ENCODE data around the gene THBS3. TPM values are rescaled to one million over a fixed set of nuclear protein-coding genes. Genes with fewer than 3 reads are reported as not detected.
"Not testable (repeated sequence)": the region's sequence is repeated elsewhere in the genome, so short reads cannot be mapped to it uniquely, and the experiment has no call there.

THBS3 gene
- total and polyA plus RNA-seq, 12 donors, result 3.8 to 23.5 (median 6.4) TPM

DNA sequence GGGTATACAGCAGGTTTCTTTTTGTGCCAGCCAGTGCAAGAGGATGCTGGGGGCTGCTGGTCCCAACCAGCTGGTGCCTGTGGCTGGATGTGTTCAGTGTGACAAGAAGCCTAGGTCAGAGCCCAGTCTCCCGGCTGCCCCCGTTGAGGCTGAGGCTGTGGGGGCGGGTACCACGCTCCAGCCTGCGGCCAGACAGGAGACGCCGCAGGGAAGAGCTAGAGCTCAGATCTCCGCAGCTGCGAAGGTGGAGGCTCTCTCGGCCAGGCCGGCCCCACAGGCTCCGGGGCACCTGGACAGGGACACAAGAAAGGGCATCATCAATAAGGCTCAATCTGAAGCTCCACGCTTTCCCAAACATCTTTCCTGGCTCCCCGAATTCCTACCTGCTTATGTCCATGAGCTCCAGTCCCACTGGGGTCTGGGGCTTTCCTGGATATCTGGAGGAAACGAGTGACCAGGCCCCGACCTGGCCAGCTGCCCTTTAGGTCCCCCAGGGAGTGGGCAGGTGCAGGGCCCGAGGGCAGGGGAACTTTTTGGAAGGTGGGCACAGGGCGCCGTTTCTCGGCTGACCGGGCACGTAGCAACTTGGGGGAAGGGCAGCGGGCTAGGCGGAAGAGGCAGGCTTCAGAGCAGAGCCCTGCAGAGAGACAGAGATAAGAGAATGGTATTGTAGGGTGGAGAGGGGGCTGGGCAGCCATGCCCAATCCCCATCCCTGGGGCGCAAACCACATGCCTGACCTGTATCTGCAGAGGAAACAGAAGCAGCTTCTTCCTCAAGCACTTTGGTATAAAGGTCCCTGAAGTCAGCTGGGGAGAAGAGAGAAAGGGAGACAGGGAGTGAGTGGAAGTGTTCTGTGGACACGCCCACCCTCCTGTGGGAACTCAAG is 40.2 kb upstream of the THBS3 start:
- Histone ChIP-seq H3K27me3 (no peaks in the 10 kb centered on the region), H3K4me1 (peaks cover 4 to 38% (median 22%) of the 10 kb centered on the region in 9 donors), H3K27ac (peak overlapping the region in 1 of 10 donors; percentile 58), H3K9me3 (no peaks in the 10 kb centered on the region), H3K4me3 (no peak overlapping the region), H3K36me3 (peaks cover 0 to 25% (median 4%) of the 10 kb centered on the region in 9 donors)
- DNase-seq (no peak), ATAC-seq (no peak)
- TF ChIP-seq CTCF (IDR thresholded peaks at IDR 0.05), result no peak
- intact Hi-C loops (cut with DNase I), result loop anchor here in 1 of 10 donors (5.0 kb wide), 1 partner anchor 344 kb away; no protein-coding TSS in a partner anchor
- 83 to 84% methylated on average over 26 of the region's 26 CpGs for WGBS, 2 donors

GRCh38 chr1:155246796-155247195 is 39.1 kb upstream of the THBS3 start:
- H3K4me1 ChIP-seq, result peaks cover 4 to 40% (median 23%) of the 10 kb centered on the region in 9 donors
- H3K36me3 ChIP-seq, result peaks cover 0 to 25% (median 4%) of the 10 kb centered on the region in 9 donors
- not testable (repeated sequence) for H3K27me3 ChIP-seq, H3K4me3 ChIP-seq, ATAC-seq, DNase-seq, H3K27ac ChIP-seq, H3K9me3 ChIP-seq
- intact Hi-C loops (cut with DNase I), result loop anchor here in 1 of 10 donors (5.0 kb wide), 1 partner anchor 346 kb away; no protein-coding TSS in a partner anchor
- 97% methylated on average over 3 of the region's 3 CpGs for WGBS, 2 donors

GRCh38 chr1:155245163-155245524 is 37.4 kb upstream of the THBS3 start:
- H3K4me3 ChIP-seq, result peak overlapping the region in 9 of 10 donors; percentile 46 to 84 (median 70)
- 62 to 66% methylated on average over 8 of the region's 8 CpGs for WGBS, 2 donors
- H3K4me1 ChIP-seq, result peaks cover 3 to 42% (median 26%) of the 10 kb centered on the region in 9 donors
- H3K27ac ChIP-seq, result peak overlapping the region; percentile 71 to 96 (median 92)
- peaks cover 0 to 25% (median 4%) of the 10 kb centered on the region in 9 donors for H3K36me3 ChIP-seq
- DNase-seq, result no peak
- no peaks in the 10 kb centered on the region for H3K9me3 ChIP-seq
- H3K27me3 ChIP-seq, result no peaks in the 10 kb centered on the region
- TF ChIP-seq CTCF (IDR thresholded peaks at IDR 0.05), result no peak
- intact Hi-C loops (cut with DNase I), result loop anchor here in 1 of 10 donors (5.0 kb wide), 1 partner anchor 347 kb away; no protein-coding TSS in a partner anchor
- no peak for ATAC-seq

GRCh38 chr1:155244368-155245162 is 36.9 kb upstream of the THBS3 start:
- ATAC-seq (peak; percentile 91 to 97 (median 96)), DNase-seq (peak; percentile 95 to 99)
- TF ChIP-seq CTCF (IDR thresholded peaks at IDR 0.05), result peak in 5 of 9 donors; percentile 24 to 46 (median 39)
- peak overlapping the region; percentile 27 to 84 (median 69) for H3K4me3 ChIP-seq
- peak overlapping the region; percentile 71 to 96 (median 92) for H3K27ac ChIP-seq
- no peaks in the 10 kb centered on the region for H3K27me3 ChIP-seq
- no peaks in the 10 kb centered on the region for H3K9me3 ChIP-seq
- 0% methylated on average over 53 of the region's 53 CpGs for WGBS, 2 donors
- peaks cover 3 to 47% (median 28%) of the 10 kb centered on the region in 9 donors for H3K4me1 ChIP-seq
- H3K36me3 ChIP-seq, result peaks cover 0 to 30% (median 4%) of the 10 kb centered on the region in 9 donors
- intact Hi-C loops (cut with DNase I), result loop anchor here in 4 of 10 donors (1.0 to 5.0 kb wide), 3 partner anchors 36 to 348 kb away; partner anchors contain the start of genes MTX1 (in 4 of the 4) and THBS3 (in 3 of the 4)
